HL-60 (cell line): Measurements from ENCODE around the gene ODF2.

Source experiments
- POLR2AphosphoS5 ChIP-seq: IDR thresholded peaks from 2 replicates; pipeline ENCODE4 v1.6.1; 2012; ENCODE audit warnings: low read depth
- TF ChIP-seq, protein P1 (sequence below): IDR thresholded peaks from one replicate; pipeline ENCODE4 v1.5.1; 2011; ENCODE audit warnings: low read length, control low read depth, inconsistent platforms; ENCODE audit not compliant: insufficient read depth
- TF ChIP-seq, protein P2 (sequence below): IDR thresholded peaks from 2 replicates; pipeline ENCODE4 v1.6.1; 2012; ENCODE audit warnings: low read depth; ENCODE audit not compliant: insufficient replicate concordance

DNA sequence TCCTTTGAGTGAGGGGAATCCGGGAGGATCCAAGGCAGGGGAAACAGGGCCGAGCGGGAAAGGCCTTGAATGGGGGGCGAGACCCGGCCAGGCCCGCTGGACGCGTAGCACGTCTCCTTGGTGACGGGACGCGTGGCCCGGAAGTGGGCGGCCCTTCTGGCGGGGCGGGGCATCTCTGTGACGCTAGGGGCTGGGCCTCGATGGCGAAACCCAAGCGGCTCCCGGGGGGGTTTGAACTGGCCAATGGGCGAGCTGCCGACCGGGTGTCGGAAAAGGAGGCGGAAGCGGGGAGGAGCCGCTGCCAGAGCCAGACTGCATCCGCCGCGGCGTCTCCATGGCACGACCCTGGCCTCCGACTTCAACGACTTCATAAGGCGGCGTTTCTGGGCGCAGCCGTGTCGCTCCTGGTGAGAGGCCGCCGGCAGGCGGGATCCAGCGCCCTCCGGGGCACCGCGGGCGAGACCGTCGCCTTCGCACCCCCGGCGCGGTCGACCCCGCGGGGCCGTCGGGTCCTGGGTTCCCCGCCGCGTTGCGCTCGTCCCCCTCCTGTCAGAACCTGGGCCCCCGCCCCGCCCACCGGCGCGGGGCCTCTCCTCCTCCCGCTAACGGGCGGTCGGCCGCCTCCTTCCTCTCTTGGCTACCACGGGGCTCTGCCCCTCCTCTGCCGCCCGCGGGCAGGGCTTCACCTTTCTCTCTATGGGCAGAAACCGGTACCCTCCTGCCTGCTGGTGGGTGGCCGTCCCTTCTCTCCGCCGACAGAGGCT is at the start of gene ODF2:
- TF ChIP-seq, protein P1, sequence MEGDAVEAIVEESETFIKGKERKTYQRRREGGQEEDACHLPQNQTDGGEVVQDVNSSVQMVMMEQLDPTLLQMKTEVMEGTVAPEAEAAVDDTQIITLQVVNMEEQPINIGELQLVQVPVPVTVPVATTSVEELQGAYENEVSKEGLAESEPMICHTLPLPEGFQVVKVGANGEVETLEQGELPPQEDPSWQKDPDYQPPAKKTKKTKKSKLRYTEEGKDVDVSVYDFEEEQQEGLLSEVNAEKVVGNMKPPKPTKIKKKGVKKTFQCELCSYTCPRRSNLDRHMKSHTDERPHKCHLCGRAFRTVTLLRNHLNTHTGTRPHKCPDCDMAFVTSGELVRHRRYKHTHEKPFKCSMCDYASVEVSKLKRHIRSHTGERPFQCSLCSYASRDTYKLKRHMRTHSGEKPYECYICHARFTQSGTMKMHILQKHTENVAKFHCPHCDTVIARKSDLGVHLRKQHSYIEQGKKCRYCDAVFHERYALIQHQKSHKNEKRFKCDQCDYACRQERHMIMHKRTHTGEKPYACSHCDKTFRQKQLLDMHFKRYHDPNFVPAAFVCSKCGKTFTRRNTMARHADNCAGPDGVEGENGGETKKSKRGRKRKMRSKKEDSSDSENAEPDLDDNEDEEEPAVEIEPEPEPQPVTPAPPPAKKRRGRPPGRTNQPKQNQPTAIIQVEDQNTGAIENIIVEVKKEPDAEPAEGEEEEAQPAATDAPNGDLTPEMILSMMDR = no peak
- TF ChIP-seq POLR2AphosphoS5 = peak; percentile 71
- TF ChIP-seq, protein P2, sequence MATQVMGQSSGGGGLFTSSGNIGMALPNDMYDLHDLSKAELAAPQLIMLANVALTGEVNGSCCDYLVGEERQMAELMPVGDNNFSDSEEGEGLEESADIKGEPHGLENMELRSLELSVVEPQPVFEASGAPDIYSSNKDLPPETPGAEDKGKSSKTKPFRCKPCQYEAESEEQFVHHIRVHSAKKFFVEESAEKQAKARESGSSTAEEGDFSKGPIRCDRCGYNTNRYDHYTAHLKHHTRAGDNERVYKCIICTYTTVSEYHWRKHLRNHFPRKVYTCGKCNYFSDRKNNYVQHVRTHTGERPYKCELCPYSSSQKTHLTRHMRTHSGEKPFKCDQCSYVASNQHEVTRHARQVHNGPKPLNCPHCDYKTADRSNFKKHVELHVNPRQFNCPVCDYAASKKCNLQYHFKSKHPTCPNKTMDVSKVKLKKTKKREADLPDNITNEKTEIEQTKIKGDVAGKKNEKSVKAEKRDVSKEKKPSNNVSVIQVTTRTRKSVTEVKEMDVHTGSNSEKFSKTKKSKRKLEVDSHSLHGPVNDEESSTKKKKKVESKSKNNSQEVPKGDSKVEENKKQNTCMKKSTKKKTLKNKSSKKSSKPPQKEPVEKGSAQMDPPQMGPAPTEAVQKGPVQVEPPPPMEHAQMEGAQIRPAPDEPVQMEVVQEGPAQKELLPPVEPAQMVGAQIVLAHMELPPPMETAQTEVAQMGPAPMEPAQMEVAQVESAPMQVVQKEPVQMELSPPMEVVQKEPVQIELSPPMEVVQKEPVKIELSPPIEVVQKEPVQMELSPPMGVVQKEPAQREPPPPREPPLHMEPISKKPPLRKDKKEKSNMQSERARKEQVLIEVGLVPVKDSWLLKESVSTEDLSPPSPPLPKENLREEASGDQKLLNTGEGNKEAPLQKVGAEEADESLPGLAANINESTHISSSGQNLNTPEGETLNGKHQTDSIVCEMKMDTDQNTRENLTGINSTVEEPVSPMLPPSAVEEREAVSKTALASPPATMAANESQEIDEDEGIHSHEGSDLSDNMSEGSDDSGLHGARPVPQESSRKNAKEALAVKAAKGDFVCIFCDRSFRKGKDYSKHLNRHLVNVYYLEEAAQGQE = peak; percentile 15
